GM11168 (cell line): ENCODE results near the gene MYL12B.

ENCODE experiments used
- in situ Hi-C: fragments of 300-500 bp; cut with MboI; formaldehyde crosslinking; loops from one replicate; pipeline ENCODE4 v1.12.0; 2022; ENCODE audit warnings: low sequenced_read_pairs; ENCODE audit not compliant: unreplicated experiment

MYL12B gene

GRCh38 chr18:3233433-3234168 lies 28.3 kb upstream of the MYL12B start:
- in situ Hi-C loops = loop anchor here (25.0 kb wide), 1 partner anchor 646 kb away; no protein-coding TSS in a partner anchor

GRCh38 chr18:3234457-3234856 lies 27.5 kb upstream of the MYL12B start:
- in situ Hi-C loops = loop anchor here (25.0 kb wide), 1 partner anchor 647 kb away; no protein-coding TSS in a partner anchor

DNA sequence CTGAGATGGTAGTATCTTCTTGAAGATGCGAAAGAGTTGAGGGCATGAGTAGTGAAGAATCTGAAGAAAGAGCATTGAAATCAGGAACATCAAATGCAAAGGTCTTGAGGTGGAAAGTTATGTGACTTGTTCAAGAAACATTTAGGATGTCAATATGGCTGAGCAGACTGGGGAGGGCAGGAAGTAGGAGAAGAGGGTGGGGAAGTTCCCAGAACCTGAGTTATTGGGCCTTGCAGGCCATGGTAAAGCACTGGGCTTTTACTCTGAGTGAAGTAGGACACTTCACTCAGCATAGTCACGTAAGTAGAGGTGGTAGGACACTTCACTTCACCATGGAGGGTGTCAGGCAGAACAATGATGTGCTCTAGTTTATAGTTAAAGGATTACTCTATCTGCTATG lies 26.1 kb upstream of the MYL12B start:
- in situ Hi-C loops = loop anchor here (25.0 kb wide), 1 partner anchor 649 kb away; no protein-coding TSS in a partner anchor

GRCh38 chr18:3236470-3236869 lies 25.5 kb upstream of the MYL12B start:
- in situ Hi-C loops = loop anchor here (25.0 kb wide), 1 partner anchor 649 kb away; no protein-coding TSS in a partner anchor

- in situ Hi-C loops = loop anchor here (25.0 kb wide), 1 partner anchor 651 kb away; no protein-coding TSS in a partner anchor
Observed at GRCh38 chr18:3238742-3239141, 23.2 kb upstream of the MYL12B start.

DNA sequence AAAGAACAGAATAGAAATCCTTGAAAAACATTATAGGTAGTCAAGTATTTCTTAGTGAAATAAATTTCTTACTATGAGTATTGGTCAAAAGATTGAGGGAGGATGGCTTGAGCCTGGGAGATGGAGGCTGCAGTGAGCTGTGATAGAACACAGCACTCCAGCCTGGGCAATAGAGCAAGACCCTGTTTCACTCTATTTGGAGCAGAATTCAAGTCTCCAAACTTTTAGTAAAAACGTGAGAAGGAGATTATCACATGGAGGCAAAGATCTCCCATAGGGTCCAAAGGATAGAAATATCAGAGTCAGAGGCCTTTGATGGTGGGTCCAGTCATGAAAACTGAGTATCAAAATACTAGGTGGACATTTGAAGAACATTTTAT lies 16.8 kb upstream of the MYL12B start:
- in situ Hi-C loops = loop anchor here (5.0 to 25.0 kb wide), 3 partner anchors 250 to 658 kb away; no protein-coding TSS in a partner anchor

DNA sequence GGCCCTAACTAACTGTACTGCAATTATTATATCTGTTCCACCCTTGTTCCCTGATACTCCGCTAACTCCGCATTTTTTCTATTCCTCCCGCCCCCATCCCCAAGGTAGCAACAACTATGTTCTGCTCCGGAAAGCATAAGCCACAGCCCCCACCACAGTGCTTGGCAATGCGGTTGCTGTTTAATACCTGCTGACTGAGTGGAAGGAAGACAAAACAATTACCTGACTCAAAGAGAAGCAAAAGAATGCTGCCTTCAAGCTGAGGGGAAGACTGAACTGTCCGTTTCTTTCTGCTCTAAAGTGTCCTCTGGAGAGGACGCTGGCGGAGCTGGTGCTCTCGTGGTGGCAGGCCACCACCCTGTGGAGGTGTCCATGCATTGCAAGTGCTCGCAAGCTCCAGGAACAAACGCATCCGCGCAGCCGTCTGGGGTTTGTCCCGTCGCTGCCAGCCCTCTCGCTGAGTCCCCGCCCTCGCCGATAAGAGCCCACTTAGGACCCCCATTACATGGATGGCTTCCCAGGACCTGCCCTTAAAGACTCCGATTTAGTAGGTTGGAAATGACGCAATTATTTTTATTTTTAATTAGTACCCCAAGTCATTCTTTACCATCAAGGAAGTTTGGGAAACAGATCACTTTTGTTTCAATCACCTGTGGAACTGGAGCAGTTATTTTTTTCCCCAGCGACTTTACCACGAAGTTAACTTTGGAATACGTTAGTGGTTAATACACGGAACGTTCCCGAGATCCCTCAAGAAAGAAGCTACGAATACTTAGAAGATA lies 15.9 kb upstream of the MYL12B start:
- in situ Hi-C loops = loop anchor here (5.0 to 25.0 kb wide), 3 partner anchors 251 to 659 kb away; no protein-coding TSS in a partner anchor

GRCh38 chr18:3246635-3247239 lies 15.2 kb upstream of the MYL12B start:
- in situ Hi-C loops = loop anchor here (5.0 to 25.0 kb wide), 3 partner anchors 252 to 659 kb away; no protein-coding TSS in a partner anchor

DNA sequence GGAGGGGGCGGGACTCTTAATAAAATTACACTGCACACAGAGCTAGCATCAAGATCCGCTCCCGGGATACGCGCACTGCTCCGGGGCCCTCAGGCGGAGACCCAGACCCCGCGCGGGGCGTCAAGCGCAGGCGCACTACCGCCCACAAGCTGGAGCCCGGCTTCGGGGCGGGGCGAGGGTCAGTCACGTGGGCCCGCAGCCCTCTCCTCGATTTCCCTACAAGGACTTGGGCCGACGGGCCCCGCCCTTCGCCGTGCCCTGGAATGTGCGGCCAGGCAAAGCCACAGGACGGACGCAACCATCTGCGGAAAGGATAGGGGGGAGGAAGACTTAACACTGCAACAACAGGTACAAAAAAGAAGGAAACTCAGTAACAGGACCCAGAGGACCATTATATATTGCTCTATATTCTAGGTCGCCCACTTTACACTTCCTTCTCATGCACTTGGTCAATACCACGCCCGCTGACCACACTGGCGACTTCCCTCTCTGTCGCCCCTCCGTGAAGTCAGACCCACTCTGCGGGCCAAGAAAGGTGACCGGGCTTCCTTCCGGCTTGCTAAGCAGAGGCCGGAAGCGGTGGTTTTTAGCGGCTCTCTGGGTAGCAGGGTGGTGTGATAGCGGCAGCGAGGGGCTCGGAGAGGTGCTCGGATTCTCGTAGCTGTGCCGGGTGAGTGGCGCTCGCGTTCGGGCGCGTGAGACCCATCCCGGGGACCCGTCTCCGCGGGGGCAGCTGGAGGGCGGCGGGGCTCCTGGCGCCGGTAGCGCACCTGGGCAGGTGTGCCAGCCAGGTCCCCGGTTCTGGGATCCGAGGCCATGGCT lies 14.5 kb upstream of the MYL12B start, which contains the start of gene MYL12A:
Gene MYL12A (plus strand): TSS at position 562 of the 822 bp plus-strand sequence. CDS start 5,447 bp downstream, outside the sequence.
- in situ Hi-C loops = loop anchor here (5.0 to 25.0 kb wide), 3 partner anchors 253 to 660 kb away; no protein-coding TSS in a partner anchor

GRCh38 chr18:3248062-3248657 lies 13.8 kb upstream of the MYL12B start:
- in situ Hi-C loops = loop anchor here (5.0 to 25.0 kb wide), 3 partner anchors 253 to 661 kb away; no protein-coding TSS in a partner anchor

DNA sequence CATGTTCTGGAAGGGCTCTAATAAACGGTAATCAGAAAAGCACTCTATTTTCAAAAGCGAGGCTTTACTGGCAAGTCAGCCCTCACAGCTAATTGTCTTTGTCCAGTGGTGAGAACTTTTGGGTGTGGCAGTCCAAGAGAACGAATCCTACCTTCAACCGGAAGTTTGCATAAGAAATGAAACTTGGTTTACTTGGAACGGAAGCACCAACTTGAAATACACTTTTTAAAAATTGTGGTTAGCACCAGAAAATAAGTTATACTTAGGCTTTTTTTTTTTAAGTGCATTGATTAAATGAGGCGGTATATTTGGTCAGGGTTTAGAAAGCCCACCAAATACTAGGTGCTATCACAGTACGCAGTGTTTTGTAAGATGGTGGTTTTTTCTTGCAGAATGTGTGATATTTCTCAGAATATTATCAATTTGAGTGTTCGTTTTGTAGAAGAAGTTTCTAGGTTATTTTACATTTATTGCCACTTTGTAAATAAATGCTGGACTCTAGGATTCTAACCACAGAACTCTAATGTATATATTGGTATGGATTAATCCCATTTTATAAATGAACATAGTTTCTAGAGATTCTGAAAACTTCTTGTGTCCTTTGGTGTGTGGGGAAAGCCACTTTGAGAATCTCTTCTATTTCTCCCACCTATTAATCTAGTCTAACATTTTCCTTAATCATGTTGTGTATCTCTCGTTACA lies 13.1 kb upstream of the MYL12B start:
- in situ Hi-C loops = loop anchor here (5.0 to 25.0 kb wide), 3 partner anchors 254 to 662 kb away; no protein-coding TSS in a partner anchor

DNA sequence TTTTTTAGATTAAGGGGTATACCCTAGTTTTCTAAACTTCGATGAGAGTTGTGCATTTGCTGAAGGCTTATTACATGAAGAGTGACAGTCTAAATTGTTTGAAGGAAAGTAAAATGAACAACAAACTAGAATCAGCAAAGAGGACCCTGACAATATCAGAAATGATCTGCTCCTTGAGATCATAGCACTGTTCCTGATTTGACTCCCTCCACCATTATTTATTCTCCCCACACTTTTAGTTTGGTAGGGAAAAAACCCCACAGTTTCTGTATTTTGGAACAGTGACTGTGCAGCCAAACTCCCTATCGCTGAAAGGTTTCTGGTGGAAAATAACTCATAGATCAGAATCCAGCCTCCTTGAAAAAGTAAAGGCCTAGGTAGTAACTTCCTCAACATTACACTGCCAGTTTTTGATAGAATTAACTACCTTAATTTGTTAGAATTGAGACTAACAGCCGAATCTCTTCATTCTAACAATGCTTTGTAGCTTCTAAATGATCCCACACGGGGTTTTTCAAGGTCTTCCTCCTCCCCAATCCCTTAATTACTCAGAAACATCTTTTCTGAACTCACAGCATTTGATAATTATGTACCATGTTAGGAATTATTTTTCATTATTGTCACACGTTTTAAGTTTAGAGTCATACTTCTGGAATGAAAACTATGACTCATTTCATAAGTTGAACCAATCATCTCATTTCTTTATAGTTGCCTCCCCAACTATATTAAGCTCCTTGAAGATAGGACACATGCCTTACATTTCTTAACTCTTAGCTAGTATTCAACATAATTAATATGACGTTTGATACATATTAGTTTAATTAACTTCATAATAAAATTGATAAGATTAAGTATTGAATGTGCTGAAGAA lies 11.5 kb upstream of the MYL12B start:
- in situ Hi-C loops = loop anchor here (10.0 kb wide), 1 partner anchor 1024 kb away; no protein-coding TSS in a partner anchor

DNA sequence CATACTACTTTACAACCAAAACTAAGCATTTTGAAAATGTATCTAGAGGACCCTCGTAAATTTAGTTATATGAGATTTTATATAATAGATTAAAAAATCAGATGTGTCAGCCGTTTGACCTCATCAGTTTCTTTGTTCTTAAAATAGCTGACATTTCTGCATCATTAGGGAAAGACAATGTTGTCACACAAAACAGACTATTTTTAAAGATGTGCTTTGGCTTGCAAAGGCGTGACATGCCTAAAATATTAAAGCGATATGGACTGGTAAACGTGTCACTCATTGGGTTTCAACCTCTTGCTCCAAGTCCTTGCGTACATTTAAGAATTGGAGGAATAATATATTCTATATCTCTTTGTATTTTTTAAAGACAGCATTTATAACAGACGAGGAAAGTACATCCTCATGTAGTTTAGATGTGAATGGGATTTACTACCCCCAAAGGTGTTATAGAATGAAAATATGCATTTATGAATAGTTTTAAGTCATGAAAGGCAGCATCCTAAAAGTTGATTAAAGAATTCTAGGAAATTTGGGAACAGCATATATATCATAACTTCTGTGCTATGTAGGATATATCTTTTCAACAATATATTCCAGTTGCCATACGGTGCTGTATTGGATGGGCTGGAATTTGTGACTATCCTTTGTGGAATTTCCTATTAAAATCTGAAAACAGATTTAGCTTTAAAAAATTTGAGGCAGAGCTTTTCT lies 10.5 kb upstream of the MYL12B start:
- in situ Hi-C loops = loop anchor here (10.0 kb wide), 1 partner anchor 1023 kb away; no protein-coding TSS in a partner anchor

DNA sequence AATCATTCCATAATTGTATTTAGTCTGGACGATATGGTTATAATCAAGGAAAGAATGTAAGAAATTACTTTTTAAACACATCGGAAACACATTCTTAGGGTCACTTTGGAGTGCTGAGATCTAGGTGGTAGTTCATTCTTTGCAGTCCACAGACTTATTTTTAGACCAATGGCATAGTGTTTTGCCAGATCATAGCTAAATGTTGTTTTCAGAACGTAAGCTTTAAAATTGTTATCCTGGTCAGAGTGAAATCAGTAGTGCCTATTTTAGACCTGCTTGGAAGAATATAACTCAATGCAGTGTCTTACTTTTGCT lies 10.0 kb upstream of the MYL12B start:
- in situ Hi-C loops = loop anchor here (10.0 kb wide), 1 partner anchor 1023 kb away; no protein-coding TSS in a partner anchor

DNA sequence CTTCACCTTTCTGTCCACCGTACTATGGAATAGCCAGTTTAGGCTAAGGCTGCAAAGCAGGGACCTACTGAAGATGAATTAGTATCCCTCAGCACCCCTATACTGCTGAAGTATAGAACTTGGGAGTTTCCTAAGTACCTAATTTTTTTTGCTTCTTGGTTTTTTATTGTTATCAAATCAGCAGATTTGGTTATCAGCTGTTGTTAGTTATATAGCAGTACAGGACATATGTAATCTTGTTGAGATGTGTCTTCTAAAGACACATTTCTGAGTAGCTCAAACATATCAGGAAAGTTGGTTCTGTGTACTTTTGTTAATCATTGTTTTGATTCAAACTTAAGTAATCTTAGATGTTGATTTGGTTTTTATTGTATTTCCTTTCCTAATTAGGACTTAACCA lies 9.1 kb upstream of the MYL12B start:
- in situ Hi-C loops = loop anchor here (10.0 kb wide), 1 partner anchor 1022 kb away; no protein-coding TSS in a partner anchor

DNA sequence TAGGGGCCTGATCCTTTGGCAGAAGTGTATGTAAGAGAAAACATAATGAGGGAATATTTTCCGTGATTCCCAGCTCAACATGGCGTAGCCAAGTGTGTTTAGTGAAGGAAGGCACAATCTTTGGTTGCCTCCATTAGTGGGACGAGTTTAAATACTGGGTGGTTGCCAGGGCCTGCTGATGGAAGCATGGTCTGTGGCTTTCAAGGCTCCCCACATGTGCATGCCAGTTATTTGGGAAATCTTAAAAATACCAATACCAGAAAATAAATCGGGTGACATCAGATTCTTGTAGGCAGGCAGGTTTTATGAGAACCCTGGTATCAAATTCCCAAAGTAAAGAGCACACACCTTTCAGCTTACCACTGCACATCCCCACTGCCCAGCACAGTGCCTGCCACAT lies 7.2 kb upstream of the MYL12B start:
- in situ Hi-C loops = loop anchor here (10.0 kb wide), 1 partner anchor 1020 kb away; no protein-coding TSS in a partner anchor
